ENCODE data around the gene AUTS2. TPM values are rescaled to one million over a fixed set of nuclear protein-coding genes. Genes with fewer than 3 reads are reported as not detected.

The AUTS2 gene
- total RNA-seq, 1 experiment from 2014 or later = 2.5 TPM

GRCh38 chr7:70834424-70834823, 1236.1 kb downstream of the AUTS2 start:
- Histone ChIP-seq H3K4me3 (ENCODE audit: low read depth in 2 of 2, low read length in 2 of 2) (no peak overlapping the region), H3K36me3 (ENCODE audit: control insufficient read depth, insufficient read depth, low read length) (no peaks in the 10 kb centered on the region), H3K9me3 (ENCODE audit: control insufficient read depth, insufficient read depth, low read depth, low read length) (no peaks in the 10 kb centered on the region), H3K27me3 (ENCODE audit: control insufficient read depth, insufficient read depth, low read length) (no peaks in the 10 kb centered on the region; the same call in 1 of the 2 replicates), H3K4me1 (ENCODE audit: control insufficient read depth, insufficient read depth, low read length) (no peaks in the 10 kb centered on the region), H3K27ac (ENCODE audit: low read length) (no peak overlapping the region)
- CTCF ChIA-PET = no interaction called here
- DNase-seq (ENCODE audit: low read depth, low spot score) (no peak), ATAC-seq (no peak)
- in situ Hi-C loops (cut with HindIII; ENCODE audit: low pct_unique_long_range_greater_than_20kb, low sequenced_read_pairs) (no loop called here), intact Hi-C loops (cut with micrococcal nuclease; ENCODE audit: unreplicated experiment) (no loop called here)
- POLR2A ChIA-PET = no interaction called here
- TF ChIP-seq SIN3A (IDR thresholded peaks at IDR 0.05; ENCODE audit: borderline replicate concordance, insufficient read depth, low read depth, low read length) = no peak
- TF ChIP-seq TCF7L2 (IDR thresholded peaks at IDR 0.05; ENCODE audit: low read depth, low read length) = no peak
- no peak for TF ChIP-seq POLR2AphosphoS5 (IDR thresholded peaks at IDR 0.05; ENCODE audit: low read depth, low read length)
- TF ChIP-seq CTCF (IDR thresholded peaks at IDR 0.05) = no peak
- no peak for TF ChIP-seq REST (IDR thresholded peaks at IDR 0.05; ENCODE audit: insufficient read depth in 1 of 2, low read depth in 2 of 2, low read length in 1 of 2)
- no TSS peak for BruUV-seq (replicated peaks)

- no peaks in the 10 kb centered on the region for H3K4me1 ChIP-seq (ENCODE audit: control insufficient read depth, insufficient read depth, low read length)
- H3K4me3 ChIP-seq (ENCODE audit: low read depth in 2 of 2, low read length in 2 of 2) = no peak overlapping the region
- no peaks in the 10 kb centered on the region for H3K27me3 ChIP-seq (ENCODE audit: control insufficient read depth, insufficient read depth, low read length)
- no peaks in the 10 kb centered on the region for H3K9me3 ChIP-seq (ENCODE audit: control insufficient read depth, insufficient read depth, low read depth, low read length)
- ChIA-PET CTCF (interaction anchor here (0.5 kb wide), 1 partner anchor 299 kb away, joined by 7 read pairs; no protein-coding TSS in a partner anchor), POLR2A (no interaction called here)
- intact Hi-C loops (cut with micrococcal nuclease; ENCODE audit: unreplicated experiment) = no loop called here
- TF ChIP-seq SIN3A (IDR thresholded peaks at IDR 0.05; ENCODE audit: borderline replicate concordance, insufficient read depth, low read depth, low read length) (no peak), POLR2AphosphoS5 (IDR thresholded peaks at IDR 0.05; ENCODE audit: low read depth, low read length) (no peak), REST (IDR thresholded peaks at IDR 0.05; ENCODE audit: insufficient read depth in 1 of 2, low read depth in 2 of 2, low read length in 1 of 2) (no peak), TCF7L2 (IDR thresholded peaks at IDR 0.05; ENCODE audit: low read depth, low read length) (no peak), CTCF (IDR thresholded peaks at IDR 0.05) (no peak)
- H3K36me3 ChIP-seq (ENCODE audit: control insufficient read depth, insufficient read depth, low read length) = no peaks in the 10 kb centered on the region
- DNase-seq (ENCODE audit: low read depth, low spot score) (no peak), ATAC-seq (no peak)
- no peak overlapping the region for H3K27ac ChIP-seq (ENCODE audit: low read length)
- in situ Hi-C loops (cut with HindIII; ENCODE audit: low pct_unique_long_range_greater_than_20kb, low sequenced_read_pairs) = no loop called here
- no TSS peak for BruUV-seq (replicated peaks)
These were observed 1237.4 kb downstream of the AUTS2 start for GRCh38 chr7:70835658-70836057.

Data from Panc1 (cell line).